ENCODE results near the gene SDF2. TPM values are rescaled to one million over a fixed set of nuclear protein-coding genes. Genes with fewer than 3 reads are reported as not detected.

Gene SDF2
- total RNA-seq, 1 experiment from 2014 or later: 72.1 TPM

DNA sequence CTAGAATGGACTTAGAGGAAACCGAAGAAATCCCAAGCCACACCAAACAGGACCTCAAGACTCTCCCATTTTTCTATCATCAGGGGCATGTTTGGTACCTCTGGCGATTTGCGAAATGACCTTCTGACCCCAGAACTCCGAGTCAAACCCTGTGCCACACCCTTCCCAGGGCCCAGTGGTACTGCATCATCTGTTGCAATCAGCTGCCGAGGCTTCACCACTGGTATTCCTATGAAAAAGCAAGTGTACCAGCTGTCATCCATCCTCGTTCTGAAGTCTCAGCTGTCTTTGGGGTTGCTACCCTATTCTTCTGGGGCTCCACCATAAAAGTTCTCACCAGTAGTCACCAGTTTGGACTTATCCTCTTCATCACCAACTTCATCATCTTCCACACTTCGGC lies 45.4 kb downstream of the SDF2 start:
- Histone ChIP-seq H3K4me3 (ENCODE audit: low read depth in 2 of 2, low read length in 2 of 2) (no peak overlapping the region), H3K4me1 (ENCODE audit: control insufficient read depth, insufficient read depth, low read length) (no peaks in the 10 kb centered on the region), H3K9me3 (ENCODE audit: control insufficient read depth, insufficient read depth, low read depth, low read length) (no peaks in the 10 kb centered on the region), H3K27ac (ENCODE audit: low read length) (no peak overlapping the region), H3K36me3 (ENCODE audit: control insufficient read depth, insufficient read depth, low read length) (peaks cover 52% of the 10 kb centered on the region), H3K27me3 (ENCODE audit: control insufficient read depth, insufficient read depth, low read length) (no peaks in the 10 kb centered on the region)
- intact Hi-C loops (cut with micrococcal nuclease; ENCODE audit: unreplicated experiment) (no loop called here), in situ Hi-C loops (cut with HindIII; ENCODE audit: low pct_unique_long_range_greater_than_20kb, low sequenced_read_pairs) (no loop called here)
- ATAC-seq (no peak), DNase-seq (ENCODE audit: low read depth, low spot score) (no peak)
- TF ChIP-seq, protein P1, sequence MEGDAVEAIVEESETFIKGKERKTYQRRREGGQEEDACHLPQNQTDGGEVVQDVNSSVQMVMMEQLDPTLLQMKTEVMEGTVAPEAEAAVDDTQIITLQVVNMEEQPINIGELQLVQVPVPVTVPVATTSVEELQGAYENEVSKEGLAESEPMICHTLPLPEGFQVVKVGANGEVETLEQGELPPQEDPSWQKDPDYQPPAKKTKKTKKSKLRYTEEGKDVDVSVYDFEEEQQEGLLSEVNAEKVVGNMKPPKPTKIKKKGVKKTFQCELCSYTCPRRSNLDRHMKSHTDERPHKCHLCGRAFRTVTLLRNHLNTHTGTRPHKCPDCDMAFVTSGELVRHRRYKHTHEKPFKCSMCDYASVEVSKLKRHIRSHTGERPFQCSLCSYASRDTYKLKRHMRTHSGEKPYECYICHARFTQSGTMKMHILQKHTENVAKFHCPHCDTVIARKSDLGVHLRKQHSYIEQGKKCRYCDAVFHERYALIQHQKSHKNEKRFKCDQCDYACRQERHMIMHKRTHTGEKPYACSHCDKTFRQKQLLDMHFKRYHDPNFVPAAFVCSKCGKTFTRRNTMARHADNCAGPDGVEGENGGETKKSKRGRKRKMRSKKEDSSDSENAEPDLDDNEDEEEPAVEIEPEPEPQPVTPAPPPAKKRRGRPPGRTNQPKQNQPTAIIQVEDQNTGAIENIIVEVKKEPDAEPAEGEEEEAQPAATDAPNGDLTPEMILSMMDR (IDR thresholded peaks at IDR 0.05): no peak
- TF ChIP-seq POLR2AphosphoS5 (IDR thresholded peaks at IDR 0.05; ENCODE audit: low read depth, low read length): no peak
- no peak for TF ChIP-seq SIN3A (IDR thresholded peaks at IDR 0.05; ENCODE audit: borderline replicate concordance, insufficient read depth, low read depth, low read length)
- TF ChIP-seq REST (IDR thresholded peaks at IDR 0.05; ENCODE audit: insufficient read depth in 1 of 2, low read depth in 2 of 2, low read length in 1 of 2): no peak
- CTCF ChIA-PET: no interaction called here
- no TSS peak for BruUV-seq (replicated peaks)
- POLR2A ChIA-PET: no interaction called here

DNA sequence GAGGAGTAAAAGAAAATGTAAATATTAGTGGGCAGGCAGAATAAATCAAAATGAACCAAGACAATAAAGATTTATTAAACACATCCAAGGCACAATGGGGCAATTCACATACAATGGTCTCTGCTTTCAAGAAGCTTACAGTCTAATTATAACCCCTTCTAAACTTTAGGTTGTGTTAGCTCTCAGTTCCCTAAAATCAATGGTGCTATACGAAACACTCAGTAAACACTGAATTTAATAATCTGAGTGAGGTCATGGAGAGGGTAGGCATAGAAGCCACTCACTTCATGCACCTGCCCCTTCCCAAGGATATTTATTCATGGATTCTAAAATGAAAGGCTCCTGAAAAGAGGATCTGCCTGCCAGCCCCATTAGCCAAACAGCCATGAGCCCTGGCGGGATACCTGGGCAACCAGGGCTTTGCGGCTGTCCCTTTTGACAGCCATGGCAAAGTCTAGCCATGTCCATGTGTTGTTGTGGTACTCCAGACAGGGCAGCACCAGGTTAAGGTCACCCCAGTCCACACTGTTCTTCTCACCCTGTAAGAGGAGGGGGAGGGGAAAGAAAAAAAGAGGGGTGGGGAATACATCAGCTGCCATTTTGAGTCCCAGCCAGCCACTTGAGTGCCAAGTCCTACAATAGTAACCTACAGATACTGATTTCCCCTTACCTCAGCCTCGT lies 46.3 kb downstream of the SDF2 start:
- Histone ChIP-seq H3K9me3 (ENCODE audit: control insufficient read depth, insufficient read depth, low read depth, low read length) (no peaks in the 10 kb centered on the region), H3K36me3 (ENCODE audit: control insufficient read depth, insufficient read depth, low read length) (peaks cover 45% of the 10 kb centered on the region), H3K27ac (ENCODE audit: low read length) (no peak overlapping the region), H3K27me3 (ENCODE audit: control insufficient read depth, insufficient read depth, low read length) (no peaks in the 10 kb centered on the region), H3K4me1 (ENCODE audit: control insufficient read depth, insufficient read depth, low read length) (no peaks in the 10 kb centered on the region), H3K4me3 (ENCODE audit: low read depth in 2 of 2, low read length in 2 of 2) (no peak overlapping the region)
- TF ChIP-seq POLR2AphosphoS5 (IDR thresholded peaks at IDR 0.05; ENCODE audit: low read depth, low read length) (0 out of 2 replicates have a peak, but pooled peaks have one; percentile 17), TCF7L2 (IDR thresholded peaks at IDR 0.05; ENCODE audit: low read depth, low read length) (no peak)
- POLR2A ChIA-PET: no interaction called here
- CTCF ChIA-PET: no interaction called here
- BruUV-seq (replicated peaks): no TSS peak
- intact Hi-C loops (cut with micrococcal nuclease; ENCODE audit: unreplicated experiment): no loop called here
- ATAC-seq (no peak), DNase-seq (ENCODE audit: low read depth, low spot score) (no peak)
- in situ Hi-C loops (cut with HindIII; ENCODE audit: low pct_unique_long_range_greater_than_20kb, low sequenced_read_pairs): no loop called here

GRCh38 chr17:28613931-28614381 lies 47.8 kb downstream of the SDF2 start, which contains the start of gene RSKR:
Gene RSKR, minus strand, starts transcription at chr17:28614185. Its CDS starts 24 bp downstream, at chr17:28614161.
- no peak for DNase-seq (ENCODE audit: low read depth, low spot score)
- TF ChIP-seq REST (IDR thresholded peaks at IDR 0.05; ENCODE audit: insufficient read depth in 1 of 2, low read depth in 2 of 2, low read length in 1 of 2): no peak
- TF ChIP-seq, protein P1 (IDR thresholded peaks at IDR 0.05): no peak
- no peak for TF ChIP-seq TCF7L2 (IDR thresholded peaks at IDR 0.05; ENCODE audit: low read depth, low read length)
- no peak for TF ChIP-seq POLR2AphosphoS5 (IDR thresholded peaks at IDR 0.05; ENCODE audit: low read depth, low read length)
- no peak for TF ChIP-seq SIN3A (IDR thresholded peaks at IDR 0.05; ENCODE audit: borderline replicate concordance, insufficient read depth, low read depth, low read length)
- ChIA-PET POLR2A (no interaction called here), CTCF (no interaction called here)
- Histone ChIP-seq H3K27ac (ENCODE audit: low read length) (no peak within 1 kb of the TSS), H3K36me3 (ENCODE audit: control insufficient read depth, insufficient read depth, low read length) (peaks cover 32% of the 10 kb centered on the region), H3K4me1 (ENCODE audit: control insufficient read depth, insufficient read depth, low read length) (no peaks in the 10 kb centered on the region), H3K27me3 (ENCODE audit: control insufficient read depth, insufficient read depth, low read length) (no peaks in the 10 kb centered on the region), H3K4me3 (ENCODE audit: low read depth in 2 of 2, low read length in 2 of 2) (no peak within 1 kb of the TSS), H3K9me3 (ENCODE audit: control insufficient read depth, insufficient read depth, low read depth, low read length) (no peaks in the 10 kb centered on the region)
- ATAC-seq: peak; percentile 16; the same call in 1 of the 2 replicates
- intact Hi-C loops (cut with micrococcal nuclease; ENCODE audit: unreplicated experiment) (no loop called here), in situ Hi-C loops (cut with HindIII; ENCODE audit: low pct_unique_long_range_greater_than_20kb, low sequenced_read_pairs) (no loop called here)
- no TSS peak for BruUV-seq (replicated peaks)
